ENCODE results near the gene PSMD8.

DNA sequence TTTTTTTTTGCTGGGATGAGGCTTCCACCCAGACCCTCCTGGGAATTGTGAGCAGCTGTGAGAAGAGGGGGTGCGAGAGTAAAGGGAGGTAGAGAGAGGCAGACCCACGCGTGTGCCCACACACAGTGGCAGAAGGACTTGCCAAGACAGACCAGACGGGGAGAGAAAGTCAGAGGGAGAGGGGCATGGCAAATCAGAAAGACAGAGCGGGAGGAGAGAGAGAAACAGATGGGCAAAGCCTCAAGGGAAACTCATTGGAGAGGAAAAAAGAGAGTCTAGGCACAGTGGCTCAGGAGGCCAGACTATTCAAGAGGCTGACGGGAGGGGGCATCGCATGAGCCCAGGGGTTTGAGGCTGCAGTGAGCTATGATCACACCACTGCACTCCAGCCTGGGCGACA, 21.8 kb upstream of the PSMD8 start:
- TF ChIP-seq, protein P1, sequence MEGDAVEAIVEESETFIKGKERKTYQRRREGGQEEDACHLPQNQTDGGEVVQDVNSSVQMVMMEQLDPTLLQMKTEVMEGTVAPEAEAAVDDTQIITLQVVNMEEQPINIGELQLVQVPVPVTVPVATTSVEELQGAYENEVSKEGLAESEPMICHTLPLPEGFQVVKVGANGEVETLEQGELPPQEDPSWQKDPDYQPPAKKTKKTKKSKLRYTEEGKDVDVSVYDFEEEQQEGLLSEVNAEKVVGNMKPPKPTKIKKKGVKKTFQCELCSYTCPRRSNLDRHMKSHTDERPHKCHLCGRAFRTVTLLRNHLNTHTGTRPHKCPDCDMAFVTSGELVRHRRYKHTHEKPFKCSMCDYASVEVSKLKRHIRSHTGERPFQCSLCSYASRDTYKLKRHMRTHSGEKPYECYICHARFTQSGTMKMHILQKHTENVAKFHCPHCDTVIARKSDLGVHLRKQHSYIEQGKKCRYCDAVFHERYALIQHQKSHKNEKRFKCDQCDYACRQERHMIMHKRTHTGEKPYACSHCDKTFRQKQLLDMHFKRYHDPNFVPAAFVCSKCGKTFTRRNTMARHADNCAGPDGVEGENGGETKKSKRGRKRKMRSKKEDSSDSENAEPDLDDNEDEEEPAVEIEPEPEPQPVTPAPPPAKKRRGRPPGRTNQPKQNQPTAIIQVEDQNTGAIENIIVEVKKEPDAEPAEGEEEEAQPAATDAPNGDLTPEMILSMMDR (conservative IDR thresholded peaks at IDR 0.05) = no peak
- no peak for TF ChIP-seq EZH2 (IDR thresholded peaks at IDR 0.05; ENCODE audit: low read depth)
